NCI-H510A treated with DMSO at 0.1 percent for 48 hours (cell line): ENCODE data around the gene FOXP1.
"Not testable (repeated sequence)": the region's sequence is repeated elsewhere in the genome, so short reads cannot be mapped to it uniquely, and the experiment has no call there.

Source experiments
- DNase-seq: peaks from one replicate; lab custom pipeline; 2025; lab: John Stamatoyannopoulos, UW

FOXP1 gene

DNA sequence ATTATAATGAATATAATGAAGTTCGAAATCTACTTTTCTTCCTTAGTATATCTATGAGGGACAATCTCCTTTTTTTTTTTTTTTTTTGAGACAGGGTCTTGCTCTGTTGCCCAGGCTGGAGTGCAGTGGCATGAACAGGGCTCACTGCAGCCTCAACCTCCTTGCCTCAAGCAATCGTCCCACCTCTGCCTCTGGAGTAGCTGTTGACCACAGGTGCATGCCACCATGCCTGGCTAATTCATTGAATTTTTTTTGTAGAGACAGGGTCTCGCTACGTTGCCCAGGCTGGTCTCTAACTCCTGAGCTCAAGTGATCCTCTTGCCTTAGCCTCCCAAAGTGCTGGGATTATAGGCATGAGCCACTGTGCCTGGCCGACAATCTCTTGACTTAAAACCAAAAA, 607.5 kb downstream of the FOXP1 start:
- not testable (repeated sequence) for DNase-seq

DNA sequence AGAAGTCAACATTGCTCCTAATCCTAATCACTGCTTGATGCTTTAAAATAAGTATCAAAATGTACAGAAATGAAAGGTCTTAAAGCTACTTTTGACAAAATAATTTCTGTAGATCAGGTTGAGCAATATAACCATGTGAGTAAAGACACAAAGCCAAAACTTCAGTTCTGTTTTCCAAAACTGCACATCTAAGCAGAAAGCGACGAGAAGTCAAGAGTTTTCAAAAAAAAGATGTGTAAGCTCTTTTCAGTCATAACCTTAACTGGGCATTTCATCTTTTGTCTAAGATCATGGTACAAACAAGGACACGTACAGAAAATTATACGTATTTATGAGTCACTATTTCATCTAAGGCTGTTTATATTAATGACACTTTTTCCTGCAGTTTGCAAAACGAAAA, 608.8 kb downstream of the FOXP1 start:
- DNase-seq, result no peak

DNA sequence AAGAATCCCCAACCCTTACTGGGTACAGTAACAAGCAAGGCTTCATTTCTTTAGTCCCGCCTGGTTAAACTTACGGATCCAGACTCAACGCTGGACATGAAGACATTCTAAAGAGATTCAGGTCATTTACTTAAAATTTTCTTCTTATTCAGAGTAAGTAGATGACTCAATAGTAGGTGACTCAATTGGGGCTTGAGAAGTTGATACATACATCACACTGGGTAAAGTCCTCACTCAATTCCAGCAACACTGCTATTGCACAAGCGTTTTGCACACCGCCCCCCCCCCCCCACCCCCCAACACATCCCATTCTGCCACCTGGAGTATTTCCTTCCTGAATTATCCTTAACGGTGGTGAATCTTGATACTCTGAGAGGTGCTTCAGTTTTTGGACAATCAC, 610.0 kb downstream of the FOXP1 start:
- DNase-seq, result no peak

DNA sequence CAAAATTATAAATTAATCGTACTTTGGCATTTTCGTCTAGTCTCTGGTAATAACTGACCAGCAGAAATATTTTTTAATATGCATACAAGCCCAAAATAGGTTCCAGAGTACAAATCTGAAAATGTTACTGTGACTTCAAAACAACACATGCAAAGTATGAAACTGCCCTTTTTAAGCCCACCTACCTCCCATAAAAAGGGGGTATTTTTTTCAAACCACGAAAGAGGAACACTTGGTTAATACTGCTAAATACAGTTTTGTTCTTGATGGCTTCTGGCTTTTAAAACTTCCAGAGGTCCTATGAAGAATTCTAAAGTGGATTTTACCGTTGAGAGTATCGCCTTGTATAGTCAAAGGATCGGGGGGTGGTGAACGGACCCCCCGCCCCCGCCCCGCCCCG, 610.7 kb downstream of the FOXP1 start:
- no peak for DNase-seq

DNA sequence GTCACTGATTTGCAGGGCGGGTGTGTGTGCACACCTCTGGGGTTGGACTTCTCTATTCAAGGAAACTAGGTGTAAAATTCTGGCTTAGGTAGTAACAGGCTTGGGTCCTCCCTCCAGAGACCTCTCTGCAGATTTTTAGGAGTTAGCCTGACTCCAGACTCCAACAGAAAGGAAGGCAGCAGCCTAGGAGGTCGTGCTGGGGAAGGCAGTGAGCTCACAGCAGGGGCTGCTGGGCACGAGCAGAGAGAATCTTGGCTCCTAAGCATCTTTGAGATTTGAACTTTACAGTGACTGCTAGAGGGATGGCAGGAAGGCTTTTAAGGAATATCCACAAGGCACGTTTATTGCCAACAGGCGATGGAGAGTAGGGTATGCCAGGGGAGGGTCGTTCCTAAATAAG, 612.6 kb downstream of the FOXP1 start:
- DNase-seq, result no peak

DNA sequence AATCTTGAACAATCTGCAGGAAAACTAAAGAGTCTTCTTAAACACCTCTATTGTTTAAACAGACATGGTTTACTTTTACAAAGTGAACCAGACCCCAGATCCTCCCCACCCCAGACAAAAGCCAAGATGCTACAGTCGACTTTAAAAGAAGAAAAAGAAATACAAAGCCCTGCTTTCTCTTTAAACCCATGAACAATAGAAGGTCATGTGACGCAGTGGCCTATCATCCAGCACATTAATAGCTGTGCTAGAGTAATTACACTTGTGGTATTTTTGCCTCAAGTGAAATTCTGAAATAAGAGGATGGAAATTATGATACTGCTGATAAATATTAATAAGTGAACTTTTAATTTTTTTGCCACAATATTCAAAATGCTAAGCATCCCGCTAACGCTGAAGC, 613.4 kb downstream of the FOXP1 start:
- DNase-seq, result no peak

- DNase-seq, result no peak
Measured at GRCh38 chr3:70963431-70964275, 619.9 kb downstream of the FOXP1 start.

- DNase-seq, result no peak
Measured at GRCh38 chr3:70959506-70960291, 623.8 kb downstream of the FOXP1 start.

DNA sequence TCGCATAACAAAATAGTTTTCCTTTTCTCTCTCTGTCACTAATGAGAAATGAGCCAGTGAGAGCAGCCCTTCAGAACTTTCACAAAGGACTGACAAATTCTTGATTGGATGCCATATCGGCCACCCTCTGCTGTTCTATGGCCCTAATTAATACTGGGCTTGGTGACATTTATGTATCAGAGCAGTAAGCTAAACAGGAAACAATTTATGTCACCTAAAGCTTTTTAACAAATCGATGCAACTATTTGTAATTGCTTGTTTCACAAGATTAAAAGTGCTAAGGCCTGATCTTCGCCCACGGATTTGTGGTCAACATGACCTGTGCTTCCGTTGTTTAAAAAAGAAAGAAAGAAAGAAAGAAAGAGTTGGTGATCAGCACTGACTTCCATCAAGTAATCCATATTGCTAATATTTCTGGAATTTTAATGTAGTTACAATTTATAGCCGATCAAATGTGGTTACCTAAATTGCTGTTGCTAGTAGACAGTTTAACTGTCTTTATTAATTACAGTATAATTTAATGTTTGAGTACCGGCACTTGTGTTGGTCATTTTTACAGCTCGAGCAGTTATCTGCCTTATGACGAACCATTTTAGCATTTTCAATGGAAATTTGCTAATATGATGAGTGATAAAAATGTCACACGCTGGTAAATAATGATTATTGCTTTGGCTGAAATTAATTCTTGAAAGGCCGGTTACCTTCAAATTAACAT, 631.3 kb downstream of the FOXP1 start:
- DNase-seq, result no peak

DNA sequence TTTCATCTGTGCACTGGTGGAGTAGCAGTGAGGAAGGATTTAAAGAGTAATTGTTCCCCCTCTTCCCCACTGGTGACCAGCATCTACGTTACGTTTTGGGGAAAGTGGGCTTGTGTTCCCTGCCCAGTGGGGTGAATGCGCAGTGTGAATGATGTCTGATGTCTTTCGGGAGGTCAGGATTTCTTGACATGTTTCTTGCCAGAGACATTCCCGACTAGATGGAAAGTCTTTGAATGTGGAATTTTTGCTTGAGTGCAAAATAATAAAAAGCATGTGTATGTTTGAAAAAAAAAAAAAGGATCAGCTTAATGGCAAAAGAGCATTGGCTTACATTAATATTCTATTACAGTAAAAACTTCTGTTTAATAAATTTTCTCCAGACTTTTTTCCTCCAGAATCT, 632.2 kb downstream of the FOXP1 start:
- no peak for DNase-seq

GRCh38 chr3:70947579-70947978, 635.9 kb downstream of the FOXP1 start:
- DNase-seq, result no peak

DNA sequence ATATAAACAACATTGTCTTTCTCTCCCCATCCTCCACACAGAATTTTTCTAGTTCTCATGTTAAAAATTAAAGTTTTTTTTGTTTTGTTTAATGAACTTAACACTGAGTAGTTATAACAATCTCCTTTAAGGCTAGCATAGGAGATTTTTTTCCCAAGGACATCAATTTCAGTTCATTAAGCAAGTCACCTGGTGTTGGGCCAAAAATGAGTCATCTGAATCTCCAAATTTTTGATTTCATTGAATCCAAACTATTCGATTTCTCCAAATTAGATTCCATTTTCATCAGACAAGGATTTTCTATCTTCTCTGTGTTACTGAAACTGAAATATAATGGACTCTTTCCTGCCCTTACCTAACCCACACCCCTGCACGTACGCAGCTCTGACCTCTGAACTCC, 639.6 kb downstream of the FOXP1 start:
- no peak for DNase-seq

DNA sequence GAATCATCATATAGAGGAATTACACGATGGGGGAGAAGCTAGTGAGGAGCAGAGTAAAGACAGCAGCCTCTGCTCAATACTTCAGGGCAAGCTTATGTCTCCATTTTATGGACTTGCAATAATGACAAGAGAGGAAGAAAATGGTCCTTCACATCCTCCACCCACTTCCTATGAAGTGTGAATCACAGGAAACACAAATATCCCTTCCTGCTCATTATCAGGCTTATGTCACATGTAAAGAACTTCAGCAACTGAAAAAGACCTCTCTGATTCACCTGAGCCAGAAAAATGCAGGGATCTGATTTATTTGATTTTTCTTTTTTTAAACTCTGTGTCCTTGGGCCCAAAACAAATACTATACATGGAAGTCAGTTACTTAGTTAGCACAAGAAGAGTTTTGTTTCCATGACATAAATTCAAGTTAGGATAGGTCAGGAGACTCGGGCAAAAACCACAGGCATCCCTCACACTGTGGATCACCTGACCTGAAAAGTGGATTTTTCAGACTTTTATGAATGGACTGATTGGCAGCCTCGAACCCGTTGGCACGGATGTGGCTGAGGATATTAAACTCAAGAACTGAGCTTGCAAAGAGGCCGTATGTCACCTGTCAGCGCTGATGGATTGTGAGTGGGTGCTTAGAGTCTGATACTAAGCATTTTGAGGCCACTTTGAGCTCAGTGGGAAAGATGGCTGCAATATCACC, 650.3 kb downstream of the FOXP1 start:
- no peak for DNase-seq

GRCh38 chr3:70930066-70930465, 653.5 kb downstream of the FOXP1 start:
- no peak for DNase-seq

DNA sequence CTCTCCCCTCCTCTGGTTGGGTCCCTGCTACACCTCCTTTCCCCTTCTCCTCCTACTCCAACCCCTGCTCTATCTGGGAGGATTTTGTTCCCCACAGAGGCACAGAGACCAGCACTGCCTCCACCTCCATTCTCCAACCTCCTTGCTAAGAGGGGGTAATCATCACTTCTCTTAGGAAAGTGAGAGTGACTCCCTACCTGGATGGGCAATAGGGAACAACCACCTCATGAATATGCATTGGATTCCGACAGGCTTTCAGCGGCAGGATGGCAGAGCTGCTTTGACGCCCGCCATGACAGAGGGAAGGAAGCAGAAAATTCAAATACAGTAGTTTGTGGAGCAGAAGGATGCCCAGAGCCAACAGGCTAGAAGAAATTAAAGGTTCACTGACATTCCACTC, 656.3 kb downstream of the FOXP1 start:
- no peak for DNase-seq

GRCh38 chr3:70926835-70927234, 656.7 kb downstream of the FOXP1 start:
- no peak for DNase-seq

DNA sequence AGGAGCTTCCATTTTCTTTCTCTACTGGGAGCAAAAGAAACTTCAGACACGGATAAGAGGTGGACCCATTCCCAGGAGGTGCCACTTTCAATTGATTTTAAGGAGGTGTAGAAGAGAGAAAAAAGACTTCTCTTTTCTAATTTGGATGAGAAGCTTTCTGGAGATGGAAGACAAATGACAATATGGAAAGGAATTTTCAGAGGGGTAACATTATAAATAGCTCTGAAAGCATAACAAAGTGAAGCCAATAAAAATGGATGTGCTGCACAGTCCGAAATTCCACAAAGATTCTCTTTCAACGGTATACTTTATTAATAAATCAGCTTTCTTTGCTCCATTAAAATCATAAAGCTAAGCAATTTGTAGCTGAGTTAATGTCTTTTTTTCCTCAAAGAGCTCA, 663.9 kb downstream of the FOXP1 start:
- no peak for DNase-seq

- no peak for DNase-seq
Measured at GRCh38 chr3:70919091-70919490, 664.4 kb downstream of the FOXP1 start.

DNA sequence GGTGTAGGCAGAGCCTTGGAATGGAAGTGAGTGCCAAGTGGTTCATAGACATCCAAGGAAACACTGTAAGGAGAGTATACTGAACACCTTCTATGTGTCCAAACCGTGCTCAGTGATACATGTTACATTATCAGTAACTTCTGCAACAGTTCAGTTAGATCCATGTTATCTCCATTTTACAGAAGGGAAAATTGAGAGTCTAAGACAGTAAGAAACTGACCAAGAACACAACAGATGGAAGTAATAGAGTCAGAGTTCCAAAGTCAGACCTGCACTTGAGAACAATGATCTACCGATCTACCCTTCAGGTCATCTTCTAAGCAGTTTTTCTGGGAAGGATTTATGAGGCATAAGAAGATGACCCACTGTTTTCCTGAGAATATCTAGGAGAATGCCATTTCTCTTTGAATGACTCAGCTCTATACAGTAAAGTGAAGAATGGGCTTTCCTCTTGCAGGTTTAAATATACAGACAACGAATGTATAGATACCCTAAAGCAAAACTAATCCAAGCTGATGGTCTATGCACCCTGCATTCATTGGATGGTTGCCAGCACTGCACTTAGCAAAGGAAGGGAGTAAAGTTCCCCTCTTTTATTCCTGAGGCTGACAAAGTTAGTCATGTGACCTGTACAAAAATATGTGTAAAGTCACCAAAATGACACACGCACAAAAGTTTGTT, 667.0 kb downstream of the FOXP1 start:
- DNase-seq, result no peak

DNA sequence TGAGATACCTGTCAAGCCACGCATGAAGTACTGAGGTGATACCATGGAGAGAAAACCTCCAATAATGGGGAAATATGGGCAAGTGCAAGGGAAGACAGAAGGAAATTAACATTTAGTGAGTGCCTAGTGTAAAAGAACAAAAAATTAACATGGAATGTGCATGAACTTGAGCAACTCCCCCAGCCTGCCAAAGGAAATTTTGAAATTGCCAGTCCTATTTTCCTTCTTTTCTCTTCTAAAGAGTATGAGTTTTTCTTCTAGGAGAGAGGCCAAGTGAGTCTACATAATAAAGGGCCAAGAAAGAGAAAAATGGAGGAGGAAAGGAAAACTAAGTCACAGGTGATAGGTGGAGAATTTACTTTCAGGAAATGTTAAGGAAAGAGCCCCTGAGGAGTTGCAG, 668.7 kb downstream of the FOXP1 start:
- DNase-seq, result no peak

GRCh38 chr3:70911719-70912118, 671.8 kb downstream of the FOXP1 start:
- no peak for DNase-seq

DNA sequence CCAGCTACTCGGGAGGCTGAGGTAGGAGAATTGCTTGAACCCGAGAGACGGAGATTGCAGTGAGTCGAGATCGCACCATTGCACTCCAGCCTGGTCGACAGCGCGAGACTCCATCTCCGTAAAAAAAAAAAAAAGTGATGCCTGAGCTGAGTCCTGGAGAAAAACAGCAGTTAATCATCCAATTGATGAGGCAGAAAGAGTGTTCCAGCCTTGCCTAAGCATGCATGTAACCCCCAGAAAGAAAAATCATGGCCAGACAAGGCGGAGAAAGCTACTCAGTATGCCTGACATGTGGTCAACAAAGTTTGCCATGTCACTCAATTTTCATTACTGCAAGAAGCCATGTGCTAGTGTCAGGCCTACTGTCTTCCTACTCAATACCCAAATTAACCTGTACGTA, 678.0 kb downstream of the FOXP1 start:
- no peak for DNase-seq
